IMR-90 (cell line): ENCODE data around the gene PHF21A. TPM values are rescaled to one million over a fixed set of nuclear protein-coding genes. Genes with fewer than 3 reads are reported as not detected.

ENCODE experiments used
- ATAC-seq: fragments of 200-7000 bp; cut with Tn5 transposase; 2 replicates; pipeline ENCODE4 v1.9.1; 2020; ENCODE audit warnings: low read depth, mild to moderate bottlenecking, moderate library complexity
- BruUV-seq: library from RNA; stranded (reverse); fragments of 400-500 nt; replicated peaks from 2 replicates; lab custom pipeline; 2021; lab: Mats Ljungman, UMichigan
- CTCF ChIA-PET: fragments of 300-600 bp; formaldehyde crosslinking; extraction: SDS; loops from one replicate; lab custom pipeline; 2021; ENCODE audit warnings: antibody characterized with exemption; lab: Yijun Ruan, JAX
- POLR2A ChIA-PET: fragments of 300-600 bp; sonication (Branson Sonifier 250); formaldehyde crosslinking; loops from one replicate; lab custom pipeline; 2022; ENCODE audit warnings: antibody characterized with exemption; ENCODE audit not compliant: unreplicated experiment; lab: Charles Lee
- DNase-seq: peaks from one replicate; pipeline ENCODE4 v3.0.0; 2013
- H2AFZ ChIP-seq: replicated peaks from 2 replicates; pipeline ENCODE3; 2013; ENCODE audit warnings: low read length, mild to moderate bottlenecking; ENCODE audit not compliant: poor library complexity
- H2AK5ac ChIP-seq: 2 replicates; pipeline ENCODE4 v1.6.1; 2013; ENCODE audit warnings: low read depth, low read length, inconsistent platforms
- H2AK9ac ChIP-seq: replicated peaks from 2 replicates; pipeline ENCODE3; 2013; ENCODE audit warnings: mild to moderate bottlenecking, low read depth, low read length, moderate library complexity; ENCODE audit not compliant: poor library complexity
- H2BK120ac ChIP-seq: 2 replicates; pipeline ENCODE4 v1.6.1; 2013; ENCODE audit warnings: low read depth, low read length, inconsistent platforms
- H2BK15ac ChIP-seq: 3 replicates; pipeline ENCODE4 v1.6.1; 2013; ENCODE audit warnings: low read depth, low read length, inconsistent platforms
- H2BK20ac ChIP-seq: 2 replicates; pipeline ENCODE4 v1.6.1; 2013; ENCODE audit warnings: low read depth, mild to moderate bottlenecking, inconsistent platforms, low read length, moderate library complexity
- H2BK5ac ChIP-seq: 2 replicates; pipeline ENCODE4 v1.6.1; 2013; ENCODE audit warnings: mild to moderate bottlenecking, low read depth, low read length, inconsistent platforms; ENCODE audit not compliant: poor library complexity, severe bottlenecking
- H3K14ac ChIP-seq: replicated peaks from 2 replicates; pipeline ENCODE4 v1.6.1; 2013; ENCODE audit warnings: low read depth, low read length, inconsistent platforms
- H3K18ac ChIP-seq: 2 replicates; pipeline ENCODE4 v1.6.1; 2013; ENCODE audit warnings: low read depth, low read length, control low read depth
- H3K23ac ChIP-seq: 2 replicates; pipeline ENCODE4 v1.6.1; 2013; ENCODE audit warnings: low read depth, low read length, inconsistent platforms
- H3K27ac ChIP-seq: 2 replicates; pipeline ENCODE4 v1.5.1; 2013; ENCODE audit warnings: mild to moderate bottlenecking, control low read depth, low read length; ENCODE audit not compliant: insufficient read depth
- H3K27me3 ChIP-seq: 2 replicates; pipeline ENCODE4 v1.6.1; 2013; ENCODE audit warnings: low read length; ENCODE audit not compliant: control insufficient read depth, insufficient read depth
- H3K36me3 ChIP-seq: 2 replicates; pipeline ENCODE4 v1.6.1; 2013; ENCODE audit warnings: low read length, mixed read lengths; ENCODE audit not compliant: control insufficient read depth, insufficient read depth
- H3K4ac ChIP-seq: 2 replicates; pipeline ENCODE4 v1.6.1; 2013; ENCODE audit warnings: low read depth, low read length, inconsistent platforms
- H3K4me1 ChIP-seq: 2 replicates; pipeline ENCODE4 v1.6.1; 2013; ENCODE audit warnings: low read length, mixed read lengths; ENCODE audit not compliant: control insufficient read depth, insufficient read depth
- H3K4me2 ChIP-seq: 2 replicates; pipeline ENCODE4 v1.6.1; 2013; ENCODE audit warnings: low read depth, mild to moderate bottlenecking, control low read depth, low read length, moderate library complexity
- H3K4me3 ChIP-seq: 2 replicates; pipeline ENCODE4 v1.5.1; 2013; ENCODE audit warnings: low read depth, mild to moderate bottlenecking, control low read depth, low read length, moderate library complexity; ENCODE audit not compliant: insufficient read depth
- H3K56ac ChIP-seq: 2 replicates; pipeline ENCODE4 v1.6.1; 2013; ENCODE audit warnings: low read length, inconsistent platforms; ENCODE audit not compliant: insufficient read depth; ENCODE audit errors: extremely low read depth
- H3K79me1 ChIP-seq, 2 experiments: 2 replicates each; pipeline ENCODE4 v1.6.1; 2013; ENCODE audit warnings: low read length in 2 of 2, inconsistent platforms in 1 of 2, low read depth in 1 of 2
- H3K9ac ChIP-seq: 2 replicates; pipeline ENCODE4 v1.6.1; 2013; ENCODE audit warnings: low read depth, low read length, control low read depth
- H3K9me1 ChIP-seq: 2 replicates; pipeline ENCODE4 v1.6.1; 2013; ENCODE audit warnings: low read length, inconsistent platforms; ENCODE audit not compliant: insufficient read depth
- H3K9me3 ChIP-seq: 2 replicates; pipeline ENCODE4 v1.6.1; 2013; ENCODE audit warnings: low read length; ENCODE audit not compliant: control insufficient read depth, insufficient read depth
- H4K20me1 ChIP-seq: 2 replicates; pipeline ENCODE4 v1.6.1; 2013; ENCODE audit warnings: low read length, inconsistent platforms; ENCODE audit not compliant: insufficient read depth
- H4K5ac ChIP-seq: 2 replicates; pipeline ENCODE4 v1.6.1; 2013; ENCODE audit warnings: mild to moderate bottlenecking, low read depth, low read length, control low read depth
- H4K8ac ChIP-seq, 2 experiments: 2 replicates each; pipeline ENCODE4 v1.6.1; 2013; ENCODE audit warnings: low read depth in 2 of 2, low read length in 2 of 2, control low read depth in 1 of 2, inconsistent platforms in 1 of 2
- H4K91ac ChIP-seq: 2 replicates; pipeline ENCODE4 v1.6.1; 2013; ENCODE audit warnings: low read depth, low read length, inconsistent platforms; ENCODE audit not compliant: insufficient read depth
- BHLHE40 ChIP-seq: fragments of 150-350 bp; IDR thresholded peaks from 2 replicates; pipeline ENCODE4 v1.6.1; 2016; ENCODE audit warnings: mild to moderate bottlenecking, low read depth, low read length
- CEBPB ChIP-seq: IDR thresholded peaks from 2 replicates; pipeline ENCODE4 v1.6.1; 2012; ENCODE audit warnings: low read depth, low read length, improper control_type of control experiment
- CHD1 ChIP-seq: IDR thresholded peaks from 2 replicates; pipeline ENCODE4 v1.6.1; 2012; ENCODE audit warnings: low read depth, low read length, improper control_type of control experiment
- CTCF ChIP-seq: conservative IDR thresholded peaks from 2 replicates; pipeline ENCODE4 v1.5.1; 2012; ENCODE audit warnings: mild to moderate bottlenecking, low read depth, low read length, improper control_type of control experiment
- ELK1 ChIP-seq: fragments of 150-350 bp; IDR thresholded peaks from 2 replicates; pipeline ENCODE4 v1.6.1; 2016; ENCODE audit warnings: low read depth, mild to moderate bottlenecking, low read length, moderate library complexity, borderline replicate concordance
- FOS ChIP-seq: fragments of 150-350 bp; IDR thresholded peaks from 2 replicates; pipeline ENCODE4 v1.6.1; 2016; ENCODE audit warnings: low read depth, low read length
- MAFK ChIP-seq: IDR thresholded peaks from 2 replicates; pipeline ENCODE4 v1.6.1; 2012; ENCODE audit warnings: low read depth, low read length, improper control_type of control experiment
- MAZ ChIP-seq: IDR thresholded peaks from 2 replicates; pipeline ENCODE4 v1.6.1; 2012; ENCODE audit warnings: low read depth, mild to moderate bottlenecking, low read length, improper control_type of control experiment, moderate library complexity, borderline replicate concordance
- MXI1 ChIP-seq: IDR thresholded peaks from 2 replicates; pipeline ENCODE4 v1.6.1; 2012; ENCODE audit warnings: low read depth, mild to moderate bottlenecking, low read length, moderate library complexity, borderline replicate concordance
- NFE2L2 ChIP-seq: fragments of 150-350 bp; IDR thresholded peaks from 2 replicates; pipeline ENCODE4 v1.6.1; 2016; ENCODE audit warnings: low read depth, mild to moderate bottlenecking, low read length
- POLR2A ChIP-seq: IDR thresholded peaks from 2 replicates; pipeline ENCODE4 v1.6.1; 2012; ENCODE audit warnings: mild to moderate bottlenecking, low read depth, low read length
- RAD21 ChIP-seq: IDR thresholded peaks from 2 replicates; pipeline ENCODE4 v1.6.1; 2012; ENCODE audit warnings: low read length, improper control_type of control experiment
- RCOR1 ChIP-seq: IDR thresholded peaks from 2 replicates; pipeline ENCODE4 v1.6.1; 2012; ENCODE audit warnings: mild to moderate bottlenecking, low read length, improper control_type of control experiment; ENCODE audit not compliant: insufficient replicate concordance
- RFX5 ChIP-seq: IDR thresholded peaks from 2 replicates; pipeline ENCODE4 v1.8.0; 2012; ENCODE audit warnings: low read depth, mild to moderate bottlenecking, low read length, moderate library complexity
- SMC3 ChIP-seq: fragments of 150-350 bp; IDR thresholded peaks from 2 replicates; pipeline ENCODE4 v1.6.1; 2016; ENCODE audit warnings: low read depth, mild to moderate bottlenecking, antibody characterized with exemption, low read length, moderate library complexity
- USF2 ChIP-seq: fragments of 150-350 bp; IDR thresholded peaks from 2 replicates; pipeline ENCODE4 v1.6.1; 2017; ENCODE audit warnings: mild to moderate bottlenecking, antibody characterized with exemption, low read length, low read depth
- WGBS, 2 experiments: methylation state at CpG; one replicate each; pipeline versions ENCODE4 v1.1.5 to v1.1.7; 2013; ENCODE audit warnings: missing lambda C conversion rate in 2 of 2; ENCODE audit not compliant: insufficient read length in 1 of 2; ENCODE audit errors: extremely low coverage in 2 of 2; 5-methylcytosine and 5-hydroxymethylcytosine counted together
- dilution Hi-C: fragments of 300-500 bp; cut with HindIII; formaldehyde crosslinking; loops from one replicate; pipeline ENCODE4 v1.14.3; 2018; ENCODE audit warnings: low sequenced_read_pairs; ENCODE audit not compliant: unreplicated experiment
- in situ Hi-C: fragments of 300-500 bp; cut with MboI; formaldehyde crosslinking; loops from 3 replicates; pipeline ENCODE4 v1.14.3; 2019; ENCODE audit warnings: low sequenced_read_pairs, inconsistent platforms, mixed read lengths
- intact Hi-C: fragments of 100-400 bp; cut with micrococcal nuclease; formaldehyde crosslinking; loops from 2 replicates; pipeline ENCODE4 v1.10.0; 2022
- polyA plus RNA-seq, 3 experiments: library from polyadenylated mRNA; depleted of rRNA; stranded (reverse); fragments of >200 nt; gene quantifications; 2 replicates each; pipeline ENCODE4 v1.2.3, GENCODE V29; 2012; ENCODE audit warnings: low replicate concordance in 1 of 3
- total RNA-seq: library from RNA; depleted of rRNA; stranded (reverse); fragments of >200 nt; gene quantifications from 2 replicates; pipeline ENCODE4 v1.2.3, GENCODE V29; 2012

PHF21A gene
- total and polyA plus RNA-seq, 2 of the 4 experiments (the other 2 are of a cell fraction): 9.0 to 20.6 TPM

GRCh38 chr11:45889555-45889954 is 231.7 kb downstream of the PHF21A start:
- Histone ChIP-seq H3K9me3 (no peaks in the 10 kb centered on the region), H2BK15ac (no peak overlapping the region), H3K18ac (no peak overlapping the region), H4K5ac (no peak overlapping the region), H3K4me3 (no peak overlapping the region), H3K9me1 (no peaks in the 10 kb centered on the region; the same call in 1 of the 2 replicates), H3K27ac (no peak overlapping the region), H3K27me3 (peaks cover 45% of the 10 kb centered on the region), H3K79me1 (no peaks in the 10 kb centered on the region), H3K23ac (no peak overlapping the region), H3K4me2 (no peak overlapping the region), H3K4ac (no peak overlapping the region), H4K20me1 (peaks cover 11% of the 10 kb centered on the region), H2BK120ac (no peak overlapping the region), H2BK5ac (no peak overlapping the region), H2AK9ac (no peak overlapping the region), H4K91ac (no peak overlapping the region), H3K14ac (no peak overlapping the region), H3K56ac (no peak overlapping the region), H2BK20ac (no peak overlapping the region), H2AK5ac (no peak overlapping the region), H4K8ac (no peak overlapping the region), H2AFZ (no peak overlapping the region), H3K36me3 (no peaks in the 10 kb centered on the region), H3K4me1 (no peaks in the 10 kb centered on the region), H3K9ac (no peak overlapping the region)
- no peak for TF ChIP-seq BHLHE40
- no peak for TF ChIP-seq MAFK
- TF ChIP-seq CTCF: no peak
- no peak for TF ChIP-seq FOS
- TF ChIP-seq POLR2A: no peak
- TF ChIP-seq CHD1: no peak
- TF ChIP-seq USF2: no peak
- no peak for TF ChIP-seq MAZ
- no peak for TF ChIP-seq NFE2L2
- no peak for TF ChIP-seq MXI1
- no peak for TF ChIP-seq ELK1
- TF ChIP-seq RCOR1: no peak
- no peak for TF ChIP-seq SMC3
- no peak for TF ChIP-seq RFX5
- no peak for TF ChIP-seq RAD21
- no peak for TF ChIP-seq CEBPB
- WGBS, 2 experiments: no CpG with 5 or more reads among the region's 8 CpGs
- BruUV-seq: no TSS peak
- ATAC-seq (no peak), DNase-seq (no peak)
- ChIA-PET CTCF (no interaction called here), POLR2A (no interaction called here)
- intact Hi-C loops: no loop called here
- in situ Hi-C loops: no loop called here
- dilution Hi-C loops: no loop called here
